ENCODE results near the gene RCN1. TPM values are rescaled to one million over a fixed set of nuclear protein-coding genes. Genes with fewer than 3 reads are reported as not detected.

Gene RCN1
- total and polyA plus RNA-seq, 2 of the 8 experiments (the other 6 are each of a cell fraction or from before 2014, with no cell fraction given), result 45.1 to 123 TPM

- no peak overlapping the region for H3K4ac ChIP-seq (replicated peaks; ENCODE audit: insufficient read length, low read depth, low read length)
- H3K4me3 ChIP-seq (ENCODE audit: extremely low read depth in 1 of 4, insufficient read depth in 2 of 4, low read depth in 3 of 4, low read length in 4 of 4), result no peak overlapping the region
- ChIA-PET CTCF (ENCODE audit: partially characterized antibody) (interaction anchor here (2.1 kb wide), 1 partner anchor 27 kb away, joined by 10 read pairs; no protein-coding TSS in a partner anchor), POLR2A (ENCODE audit: partially characterized antibody) (interaction anchor here (0.6 to 0.8 kb wide), 2 partner anchors 11 to 56 kb away, joined by 3 to 5 read pairs; partner anchors contain the start of gene RCN1)
- H3K18ac ChIP-seq (ENCODE audit: extremely low read depth, low read length), result no peak overlapping the region
- H4K8ac ChIP-seq (ENCODE audit: extremely low read depth, insufficient read depth, low read length), result no peak overlapping the region
- H2AK5ac ChIP-seq (ENCODE audit: low read depth, low read length), result no peak overlapping the region
- no peaks in the 10 kb centered on the region for H3K79me2 ChIP-seq (ENCODE audit: control insufficient read depth in 1 of 2, insufficient read depth in 2 of 2, low read length in 2 of 2)
- no peaks in the 10 kb centered on the region for H3K9me3 ChIP-seq (ENCODE audit: insufficient read depth in 2 of 2, low read depth in 1 of 2, low read length in 1 of 2)
- no peak overlapping the region for H3K27ac ChIP-seq (ENCODE audit: low read depth, low read length)
- no peak overlapping the region for H3K9ac ChIP-seq (replicated peaks in 1 of 4; ENCODE audit: extremely low read depth in 1 of 4, low read depth in 3 of 4, low read length in 3 of 4)
- H3K36me3 ChIP-seq (ENCODE audit: control insufficient read depth in 2 of 4, insufficient read depth in 4 of 4, low read length in 3 of 4), result no peaks in the 10 kb centered on the region
- H4K91ac ChIP-seq (replicated peaks; ENCODE audit: insufficient read length, low read length), result no peak overlapping the region
- no peaks in the 10 kb centered on the region for H3K27me3 ChIP-seq (replicated peaks in 1 of 4; ENCODE audit: control insufficient read depth in 3 of 4, extremely low read depth in 1 of 4, insufficient read depth in 3 of 4, low read length in 3 of 4)
- H2BK15ac ChIP-seq (ENCODE audit: low read length), result no peak overlapping the region
- no peak overlapping the region for H3K23ac ChIP-seq (ENCODE audit: insufficient read length)
- H4K20me1 ChIP-seq (replicated peaks in 1 of 2; ENCODE audit: control insufficient read depth in 1 of 2, insufficient read depth in 2 of 2, low read length in 2 of 2), result no peaks in the 10 kb centered on the region
- no peak overlapping the region for H3K56ac ChIP-seq (replicated peaks; ENCODE audit: insufficient read length, low read depth, low read length)
- H3K4me2 ChIP-seq (ENCODE audit: insufficient read depth in 1 of 2, low read depth in 2 of 2, low read length in 2 of 2), result no peak overlapping the region
- peaks cover 0 to 3% (median 1%) of the 10 kb centered on the region in 4 experiments; a peak in 4 of 7 replicates for H3K4me1 ChIP-seq (replicated peaks in 1 of 4; ENCODE audit: control insufficient read depth in 3 of 4, insufficient read depth in 4 of 4, low read length in 3 of 4)
- no peak for DNase-seq (ENCODE audit: low read depth in 1 of 2, low spot score in 2 of 2)
- no peak overlapping the region for H2BK120ac ChIP-seq (replicated peaks; ENCODE audit: low read depth, low read length)
- H3K23me2 ChIP-seq (ENCODE audit: low read depth, low read length), result no peaks in the 10 kb centered on the region
- no peak overlapping the region for H2BK20ac ChIP-seq (ENCODE audit: low read length)
- no peaks in the 10 kb centered on the region for H3K79me1 ChIP-seq (ENCODE audit: low read depth, low read length)
- H3K14ac ChIP-seq (ENCODE audit: insufficient read length), result no peak overlapping the region
- TF ChIP-seq TBP (IDR thresholded peaks at IDR 0.05; ENCODE audit: low read depth, low read length) (no peak), PHF8 (conservative IDR thresholded peaks at IDR 0.05; ENCODE audit: low read depth, low read length) (no peak), E2F6 (IDR thresholded peaks at IDR 0.05) (no peak), SIRT6 (IDR thresholded peaks at IDR 0.05; ENCODE audit: low read length) (no peak), YY1 (IDR thresholded peaks at IDR 0.05; ENCODE audit: low read depth, low read length) (no peak), RAD21 (IDR thresholded peaks at IDR 0.05 in 1 of 2, conservative IDR thresholded peaks at IDR 0.05 in 1 of 2; ENCODE audit: low read depth in 2 of 2, low read length in 2 of 2) (no peak)
- H4K5ac ChIP-seq (ENCODE audit: insufficient read length, low read depth, low read length), result no peak overlapping the region
- H2BK5ac ChIP-seq (ENCODE audit: low read depth, low read length), result no peak overlapping the region
- WGBS, 2 experiments (ENCODE audit: extremely low coverage in 1 of 2, insufficient coverage in 1 of 2, insufficient read length in 1 of 2, insufficient replicate concordance in 2 of 2, low coverage in 1 of 2, low lambda C conversion rate in 2 of 2, missing lambda C conversion rate in 1 of 2), result 82% methylated on average over 4 of the region's 4 CpGs; no CpG with 5 or more reads in 1 of the 2 experiments
- FAIRE-seq, result no peak
- no peak overlapping the region for H2BK12ac ChIP-seq (ENCODE audit: low read depth, low read length)
- H2AFZ ChIP-seq (ENCODE audit: low read length), result no peak overlapping the region
Measured at GRCh38 chr11:32079553-32079952, 11.3 kb upstream of the RCN1 start.

All from H1 (cell line).